DOHH2 (cell line): ENCODE data around the gene FCHSD2.
"Not testable (repeated sequence)": the region's sequence is repeated elsewhere in the genome, so short reads cannot be mapped to it uniquely, and the experiment has no call there.

ENCODE experiments used
- H3F3A ChIP-seq: fragments of 200-600 bp; sonication (generic), shearing (Covaris generic); 2 replicates; pipeline ENCODE4 v1.6.0; 2016; ENCODE audit warnings: antibody characterized with exemption, mild to moderate bottlenecking; ENCODE audit not compliant: control insufficient read depth, insufficient read depth
- H3K27ac ChIP-seq: fragments of 200-600 bp; sonication (generic); 2 replicates; pipeline ENCODE4 v1.5.1; 2014; ENCODE audit warnings: low read depth, mild to moderate bottlenecking, low read length, moderate library complexity
- H3K27me3 ChIP-seq: fragments of 200-600 bp; sonication (generic); 2 replicates; pipeline ENCODE4 v1.6.1; 2014; ENCODE audit warnings: mild to moderate bottlenecking, low read length, mixed read lengths; ENCODE audit not compliant: control insufficient read depth
- H3K36me3 ChIP-seq: fragments of 200-600 bp; sonication (generic); 2 replicates; pipeline ENCODE4 v1.6.1; 2014; ENCODE audit warnings: mild to moderate bottlenecking, low read length, moderate library complexity, mixed read lengths; ENCODE audit not compliant: control insufficient read depth
- H3K4me1 ChIP-seq: fragments of 200-600 bp; sonication (generic); 2 replicates; pipeline ENCODE4 v1.6.1; 2014; ENCODE audit warnings: mild to moderate bottlenecking, low read length, mixed read lengths; ENCODE audit not compliant: control insufficient read depth
- H3K4me2 ChIP-seq: fragments of 200-600 bp; sonication (generic); 2 replicates; pipeline ENCODE4 v1.6.0; 2014; ENCODE audit warnings: mild to moderate bottlenecking, low read length, moderate library complexity
- H3K4me3 ChIP-seq: fragments of 200-600 bp; sonication (generic); 2 replicates; pipeline ENCODE4 v1.5.1; 2014; ENCODE audit warnings: mild to moderate bottlenecking, low read length, mixed read lengths
- H3K79me2 ChIP-seq: fragments of 200-600 bp; sonication (generic); 2 replicates; pipeline ENCODE4 v1.6.1; 2014; ENCODE audit warnings: mild to moderate bottlenecking, low read length, mixed read lengths; ENCODE audit not compliant: control insufficient read depth
- H3K9me2 ChIP-seq: fragments of 200-600 bp; sonication (generic); replicated peaks from 2 replicates; pipeline ENCODE4 v1.6.1; 2014; ENCODE audit warnings: mild to moderate bottlenecking, low read length, mixed read lengths; ENCODE audit not compliant: control insufficient read depth
- H3K9me3 ChIP-seq: fragments of 200-600 bp; sonication (generic); 2 replicates; pipeline ENCODE4 v1.6.1; 2014; ENCODE audit warnings: antibody characterized with exemption, low read length, mixed read lengths; ENCODE audit not compliant: control insufficient read depth, insufficient read depth
- H4K20me1 ChIP-seq: fragments of 200-600 bp; sonication (generic); 2 replicates; pipeline ENCODE4 v1.6.0; 2014; ENCODE audit warnings: low read depth, mild to moderate bottlenecking, antibody characterized with exemption, low read length, moderate library complexity; ENCODE audit not compliant: control insufficient read depth, insufficient read depth
- CTCF ChIP-seq: fragments of 200-600 bp; sonication (generic); IDR thresholded peaks from one replicate; pipeline ENCODE4 v1.5.1; 2014; ENCODE audit warnings: antibody characterized with exemption, mild to moderate bottlenecking, low read depth, low read length; ENCODE audit not compliant: poor library complexity, severe bottlenecking
- EZH2phosphoT487 ChIP-seq: fragments of 200-600 bp; sonication (generic); IDR thresholded peaks from 2 replicates; pipeline ENCODE4 v1.6.1; 2017; ENCODE audit warnings: borderline replicate concordance, mild to moderate bottlenecking, antibody characterized with exemption, low read length, moderate library complexity, mixed read lengths

The FCHSD2 gene

GRCh38 chr11:73072935-73073481, 69.1 kb downstream of the FCHSD2 start:
- peak overlapping the region; percentile 54 for H3K27ac ChIP-seq
- peak overlapping the region; percentile 42 for H3K4me2 ChIP-seq
- peaks cover 98% of the 10 kb centered on the region for H3K79me2 ChIP-seq

GRCh38 chr11:73070653-73071052, 71.5 kb downstream of the FCHSD2 start:
- peaks cover 68% of the 10 kb centered on the region for H3K4me1 ChIP-seq
- no peaks in the 10 kb centered on the region for H3K27me3 ChIP-seq
- no peak overlapping the region for H3K4me2 ChIP-seq
- TF ChIP-seq CTCF (no peak), EZH2phosphoT487 (no peak)
- H3K4me3 ChIP-seq, result no peak overlapping the region
- H3K9me2 ChIP-seq, result no peaks in the 10 kb centered on the region
- peaks cover 31% of the 10 kb centered on the region for H3K36me3 ChIP-seq
- H3K27ac ChIP-seq, result no peak overlapping the region
- peaks cover 9% of the 10 kb centered on the region; the same call in 1 of the 2 replicates for H3F3A ChIP-seq
- no peaks in the 10 kb centered on the region for H3K9me3 ChIP-seq
- peaks cover 3% of the 10 kb centered on the region; the same call in 1 of the 2 replicates for H4K20me1 ChIP-seq
- H3K79me2 ChIP-seq, result peaks cover 100% of the 10 kb centered on the region

More at GRCh38 chr11:73072935-73073481, 69.1 kb downstream of the FCHSD2 start:
- H3K9me3 ChIP-seq, result 0 out of 2 replicates have a peak, but pooled peaks cover 5% of the 10 kb centered on the region
- H3K4me1 ChIP-seq, result peaks cover 68% of the 10 kb centered on the region
- H3F3A ChIP-seq, result peaks cover 9% of the 10 kb centered on the region; the same call in 1 of the 2 replicates
- peaks cover 44% of the 10 kb centered on the region for H3K36me3 ChIP-seq
- H3K4me3 ChIP-seq, result peak overlapping the region; percentile 26
- H4K20me1 ChIP-seq, result peaks cover 3% of the 10 kb centered on the region; the same call in 1 of the 2 replicates
- no peaks in the 10 kb centered on the region for H3K27me3 ChIP-seq
- TF ChIP-seq CTCF (no peak), EZH2phosphoT487 (no peak)
- H3K9me2 ChIP-seq, result no peaks in the 10 kb centered on the region

GRCh38 chr11:73061857-73062424, 80.2 kb downstream of the FCHSD2 start:
- Histone ChIP-seq H3K36me3 (peaks cover 35% of the 10 kb centered on the region), H3K4me1 (peaks cover 57% of the 10 kb centered on the region), H3K79me2 (peaks cover 96% of the 10 kb centered on the region)
- not testable (repeated sequence) for H3K27me3 ChIP-seq, H3K4me2 ChIP-seq, H3F3A ChIP-seq, H3K27ac ChIP-seq, H3K9me3 ChIP-seq, H3K9me2 ChIP-seq, H4K20me1 ChIP-seq, H3K4me3 ChIP-seq

GRCh38 chr11:73061434-73061833, 80.7 kb downstream of the FCHSD2 start:
- not testable (repeated sequence) for H3K27me3 ChIP-seq, H3K9me3 ChIP-seq, H3F3A ChIP-seq, H3K4me2 ChIP-seq, H3K4me3 ChIP-seq, H3K27ac ChIP-seq, H4K20me1 ChIP-seq, H3K9me2 ChIP-seq
- Histone ChIP-seq H3K79me2 (peaks cover 94% of the 10 kb centered on the region), H3K36me3 (peaks cover 36% of the 10 kb centered on the region), H3K4me1 (peaks cover 56% of the 10 kb centered on the region)
